Natural killer cell (primary cell): ENCODE data around the gene DDO. TPM values are rescaled to one million over a fixed set of nuclear protein-coding genes. Genes with fewer than 3 reads are reported as not detected.

Experiments
- ATAC-seq, 3 donors: fragments of 150-1000 bp in 2 of 3; fragments of 200-7000 bp in 1 of 3; cut with Tn5 transposase; 1 replicate in 1 of 3; 2 replicates in 2 of 3; pipeline ENCODE4 v1.10.0; 2021; ENCODE audit warnings: mild to moderate bottlenecking in 2 of 3, moderate library complexity in 2 of 3
- DNase-seq, 2 donors: peaks; one replicate each; pipeline versions ENCODE4 v3.0.0 to v3.0.0-alpha.2; 2013 to 2021; ENCODE audit warnings: mixed read lengths in 1 of 2
- H3K27ac ChIP-seq: one replicate; pipeline ENCODE4 v1.5.1; 2013; ENCODE audit warnings: mild to moderate bottlenecking, low read length
- H3K27me3 ChIP-seq: one replicate; pipeline ENCODE4 v1.6.1; 2013; ENCODE audit warnings: low read length; ENCODE audit not compliant: control insufficient read depth, insufficient read depth
- H3K36me3 ChIP-seq: one replicate; pipeline ENCODE4 v1.6.1; 2013; ENCODE audit warnings: low read length; ENCODE audit not compliant: control insufficient read depth, insufficient read depth
- H3K4me1 ChIP-seq: one replicate; pipeline ENCODE4 v1.6.1; 2013; ENCODE audit warnings: low read length; ENCODE audit not compliant: control insufficient read depth, insufficient read depth
- H3K4me3 ChIP-seq: one replicate; pipeline ENCODE4 v1.5.1; 2013; ENCODE audit warnings: low read length
- H3K9me3 ChIP-seq: one replicate; pipeline ENCODE4 v1.6.1; 2013; ENCODE audit warnings: low read length; ENCODE audit not compliant: control insufficient read depth, insufficient read depth
- H3K27ac Mint-ChIP-seq, 2 donors: one replicate each; pipeline ENCODE4 v1.8.0; 2022; ENCODE audit warnings: mild to moderate bottlenecking in 2 of 2, mixed read lengths in 2 of 2, moderate library complexity in 1 of 2
- H3K27me3 Mint-ChIP-seq, 2 donors: one replicate each; pipeline ENCODE4 v1.8.0; 2022; ENCODE audit warnings: low read depth in 2 of 2, mixed read lengths in 2 of 2
- H3K36me3 Mint-ChIP-seq: one replicate; pipeline ENCODE4 v1.8.0; 2022; ENCODE audit warnings: mixed read lengths
- H3K4me1 Mint-ChIP-seq, 2 donors: one replicate each; pipeline ENCODE4 v1.8.0; 2022; ENCODE audit warnings: mixed read lengths in 2 of 2
- H3K4me3 Mint-ChIP-seq: one replicate; pipeline ENCODE4 v1.8.0; 2022; ENCODE audit warnings: mild to moderate bottlenecking, moderate library complexity, mixed read lengths
- H3K9me3 Mint-ChIP-seq, 2 donors: one replicate each; pipeline ENCODE4 v1.8.0; 2022; ENCODE audit warnings: mixed read lengths in 2 of 2
- CTCF ChIP-seq: fragments of 200-600 bp; IDR thresholded peaks from one replicate; pipeline ENCODE4 v1.8.0; 2022; ENCODE audit warnings: antibody characterized with exemption
- WGBS: methylation state at CpG from one replicate; pipeline ENCODE4 v1.1.7; 2013; ENCODE audit warnings: missing lambda C conversion rate; ENCODE audit not compliant: insufficient coverage; 5-methylcytosine and 5-hydroxymethylcytosine counted together
- intact Hi-C: fragments of 100-400 bp; cut with micrococcal nuclease; formaldehyde crosslinking; loops from one replicate; pipeline ENCODE4 v1.14.2; 2022
- total RNA-seq, 4 donors: library from RNA; stranded (reverse); fragments of 120-200 nt in 1 of 4; gene quantifications; one replicate each; pipeline versions ENCODE4 v1.2.3 to v1.2.4, GENCODE V29; 2013 to 2022

DDO gene
- total RNA-seq, 3 donors from 2014 or later (not counting 1 experiment from before 2014, with no cell fraction given): 0.25 to 0.50 TPM; not detected in 1

GRCh38 chr6:110366256-110366655, 49.1 kb downstream of the DDO start:
- intact Hi-C loops: no loop called here

DNA sequence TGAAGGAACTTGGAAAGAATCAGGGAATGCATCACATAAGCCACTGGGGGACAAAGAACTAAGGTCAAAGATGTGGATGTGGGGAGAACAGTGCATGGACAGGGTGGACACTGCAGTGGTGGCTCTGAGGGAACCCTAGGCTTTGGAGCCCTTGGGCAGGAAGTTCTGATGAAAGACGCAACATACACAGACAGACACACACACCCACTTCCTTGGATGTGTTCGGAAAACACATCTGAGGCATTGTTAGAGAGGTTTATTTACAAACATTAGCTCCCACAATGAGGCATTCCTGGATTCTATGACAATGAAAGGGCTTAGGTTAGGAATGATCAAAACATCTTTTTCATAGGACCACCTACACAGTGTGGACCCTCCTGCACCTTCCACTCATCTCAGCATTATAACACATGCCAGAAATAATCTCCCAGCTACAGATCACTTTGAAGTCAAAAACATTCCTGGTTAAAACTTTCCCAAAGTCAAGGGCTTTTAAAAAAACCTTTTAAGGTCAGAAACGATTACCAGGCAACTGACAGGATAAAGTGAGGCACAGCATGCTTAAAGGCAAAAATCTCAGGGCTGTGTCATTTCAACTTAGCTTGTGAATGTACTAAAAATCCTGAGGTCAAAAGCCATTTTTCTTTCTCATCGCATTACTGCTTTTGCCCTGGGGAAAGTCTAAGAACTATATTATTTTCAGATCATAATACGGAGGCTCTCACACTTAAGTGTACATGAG, 50.8 kb downstream of the DDO start:
- H3K36me3 Mint-ChIP-seq: peaks cover 8% of the 10 kb centered on the region
- Histone ChIP-seq H3K4me3 (no peak overlapping the region), H3K27ac (no peak overlapping the region), H3K36me3 (no peaks in the 10 kb centered on the region), H3K9me3 (no peaks in the 10 kb centered on the region), H3K27me3 (peaks cover 4% of the 10 kb centered on the region), H3K4me1 (peaks cover 11% of the 10 kb centered on the region)
- H3K4me1 Mint-ChIP-seq: peaks cover 6 to 12% of the 10 kb centered on the region in 2 donors
- no peak overlapping the region for H3K27ac Mint-ChIP-seq
- intact Hi-C loops: no loop called here
- no peak for ATAC-seq
- 77% methylated on average over 3 of the region's 5 CpGs for WGBS
- TF ChIP-seq CTCF: no peak
- H3K27me3 Mint-ChIP-seq: peaks cover 28 to 39% of the 10 kb centered on the region in 2 donors
- no peak for DNase-seq
- H3K9me3 Mint-ChIP-seq: peaks cover 0 to 2% of the 10 kb centered on the region in 2 donors
- no peak overlapping the region for H3K4me3 Mint-ChIP-seq

More at GRCh38 chr6:110366256-110366655, 49.1 kb downstream of the DDO start:
- Mint-ChIP-seq H3K27ac (no peak overlapping the region), H3K4me1 (peaks cover 5 to 6% of the 10 kb centered on the region in 2 donors), H3K9me3 (peaks cover 0 to 1% of the 10 kb centered on the region in 2 donors), H3K27me3 (peaks cover 22 to 31% of the 10 kb centered on the region in 2 donors), H3K36me3 (peaks cover 5% of the 10 kb centered on the region), H3K4me3 (no peak overlapping the region)
- WGBS: 38% methylated on average over 2 of the region's 2 CpGs
- Histone ChIP-seq H3K4me1 (peaks cover 11% of the 10 kb centered on the region), H3K27me3 (no peaks in the 10 kb centered on the region), H3K36me3 (no peaks in the 10 kb centered on the region), H3K9me3 (no peaks in the 10 kb centered on the region), H3K27ac (no peak overlapping the region), H3K4me3 (no peak overlapping the region)
- ATAC-seq: no peak
- peak in 1 of 2 donors; percentile 43 for DNase-seq
- no peak for TF ChIP-seq CTCF

DNA sequence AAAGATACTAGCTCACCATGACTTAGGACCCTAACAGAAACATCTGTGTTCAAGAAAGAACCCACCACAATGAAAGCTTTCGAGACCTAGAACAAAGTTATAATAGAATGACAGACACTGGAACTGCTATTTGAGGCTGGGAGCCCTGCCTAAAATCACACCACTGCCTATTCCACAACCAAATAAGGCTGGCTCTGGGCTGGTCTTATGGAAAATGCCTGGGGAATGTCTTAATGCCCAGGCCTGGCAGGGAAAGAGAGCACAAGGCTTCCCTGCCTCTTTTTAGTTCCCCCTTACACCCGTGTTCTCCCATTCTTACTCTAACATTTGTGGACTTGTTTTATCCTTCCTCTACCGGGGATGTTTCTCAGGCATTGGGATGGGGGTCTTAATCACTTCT, 51.6 kb downstream of the DDO start:
- DNase-seq (no peak), ATAC-seq (no peak)
- Histone ChIP-seq H3K9me3 (no peaks in the 10 kb centered on the region), H3K4me3 (no peak overlapping the region), H3K27ac (no peak overlapping the region), H3K4me1 (peaks cover 11% of the 10 kb centered on the region), H3K36me3 (no peaks in the 10 kb centered on the region), H3K27me3 (peaks cover 5% of the 10 kb centered on the region)
- H3K27me3 Mint-ChIP-seq: peaks cover 33 to 41% of the 10 kb centered on the region in 2 donors
- H3K9me3 Mint-ChIP-seq: peaks cover 0 to 2% of the 10 kb centered on the region in 2 donors
- peaks cover 8% of the 10 kb centered on the region for H3K36me3 Mint-ChIP-seq
- no peak overlapping the region for H3K27ac Mint-ChIP-seq
- H3K4me3 Mint-ChIP-seq: no peak overlapping the region
- no peak for TF ChIP-seq CTCF
- intact Hi-C loops: no loop called here
- H3K4me1 Mint-ChIP-seq: peaks cover 6 to 16% of the 10 kb centered on the region in 2 donors
- 85% methylated on average over 2 of the region's 3 CpGs for WGBS
